SK-N-SH (cell line): ENCODE data around the gene CRMP1. TPM values are rescaled to one million over a fixed set of nuclear protein-coding genes. Genes with fewer than 3 reads are reported as not detected.
A peak's percentile ranks its signal among the peaks of the same experiment; 100 is the strongest.

ENCODE experiments used
- CTCF ChIA-PET: fragments of 300-600, 350-600 bp; formaldehyde crosslinking; extraction: SDS; loops from one replicate; lab custom pipeline; 2021; lab: Yijun Ruan, JAX
- POLR2A ChIA-PET: fragments of 350-600 bp; sonication (Branson Sonifier 250); formaldehyde crosslinking; extraction: SDS; loops from one replicate; lab custom pipeline; 2020; ENCODE audit warnings: antibody characterized with exemption, inconsistent platforms; lab: Yijun Ruan, JAX
- DNase-seq: peaks from one replicate; pipeline ENCODE4 v3.0.0; 2012
- H2AFZ ChIP-seq: fragments of 200-600 bp; sonication (generic); 2 replicates; pipeline ENCODE4 v1.8.1; 2016; ENCODE audit warnings: antibody characterized with exemption, mild to moderate bottlenecking, low read depth
- H3F3A ChIP-seq: fragments of 200-600 bp; sonication (generic); replicated peaks from 2 replicates; pipeline ENCODE3; 2016; ENCODE audit warnings: antibody characterized with exemption, mild to moderate bottlenecking; ENCODE audit not compliant: insufficient read depth
- H3K27ac ChIP-seq, 2 experiments: fragments of 200-500 bp in 1 of 2; fragments of 200-600 bp in 1 of 2; sonication (Bioruptor generic) in 1 of 2; sonication (generic), shearing (Covaris generic) in 1 of 2; 2 replicates each; pipeline versions ENCODE4 v1.5.1 to v1.6.1; 2014 to 2016; ENCODE audit warnings: low read depth in 2 of 2, inconsistent platforms in 1 of 2, low read length in 1 of 2, mild to moderate bottlenecking in 1 of 2, mixed read lengths in 1 of 2
- H3K27me3 ChIP-seq: fragments of 200-600 bp; sonication (generic), shearing (Covaris generic); 2 replicates; pipeline ENCODE4 v1.6.1; 2016; ENCODE audit warnings: mixed run types; ENCODE audit not compliant: insufficient read depth
- H3K36me3 ChIP-seq, 2 experiments: fragments of 200-500 bp in 1 of 2; fragments of 200-600 bp in 1 of 2; sonication (Bioruptor generic) in 1 of 2; sonication (generic) in 1 of 2; replicated peaks in 1 of 2; 2 replicates each; pipeline versions ENCODE3 to v1.5.1; 2014 to 2016; ENCODE audit warnings: low read length in 1 of 2, mild to moderate bottlenecking in 1 of 2; ENCODE audit not compliant: insufficient read depth in 2 of 2, control insufficient read depth in 1 of 2
- H3K4me1 ChIP-seq, 2 experiments: fragments of 200-500 bp in 1 of 2; fragments of 200-600 bp in 1 of 2; sonication (Bioruptor generic) in 1 of 2; sonication (generic), shearing (Covaris generic) in 1 of 2; 2 replicates each; pipeline versions ENCODE4 v1.5.1 to v1.6.1; 2014 to 2016; ENCODE audit warnings: low read depth in 1 of 2, low read length in 1 of 2, mixed run types in 1 of 2; ENCODE audit not compliant: insufficient read depth in 2 of 2, control insufficient read depth in 1 of 2
- H3K4me2 ChIP-seq: fragments of 200-600 bp; sonication (generic), shearing (Covaris generic); 2 replicates; pipeline ENCODE4 v1.6.1; 2017; ENCODE audit warnings: mixed run types
- H3K4me3 ChIP-seq, 2 experiments: fragments of 200-500 bp in 1 of 2; fragments of 200-600 bp in 1 of 2; sonication (Bioruptor generic) in 1 of 2; sonication (generic), shearing (Covaris generic) in 1 of 2; 2 replicates each; pipeline versions ENCODE4 v1.5.1 to v1.8.1; 2014 to 2016; ENCODE audit warnings: low read depth in 2 of 2, inconsistent platforms in 1 of 2, low read length in 1 of 2, mild to moderate bottlenecking in 1 of 2, mixed read lengths in 1 of 2, moderate library complexity in 1 of 2
- H3K79me2 ChIP-seq: fragments of 200-600 bp; sonication (generic); 2 replicates; pipeline ENCODE4 v1.8.1; 2017; ENCODE audit warnings: mild to moderate bottlenecking; ENCODE audit not compliant: insufficient read depth
- H3K9ac ChIP-seq: fragments of 200-600 bp; sonication (generic); 2 replicates; pipeline ENCODE4 v1.6.1; 2017; ENCODE audit warnings: mixed run types
- H3K9me2 ChIP-seq: fragments of 200-600 bp; sonication (generic); 2 replicates; pipeline ENCODE4 v1.6.1; 2017; ENCODE audit warnings: mixed run types
- H3K9me3 ChIP-seq: fragments of 200-600 bp; sonication (generic); 2 replicates; pipeline ENCODE4 v1.6.1; 2017; ENCODE audit warnings: mixed run types, mild to moderate bottlenecking, moderate library complexity
- H4K20me1 ChIP-seq: fragments of 200-600 bp; sonication (generic); 2 replicates; pipeline ENCODE4 v1.6.1; 2017; ENCODE audit warnings: mild to moderate bottlenecking, mixed run types; ENCODE audit not compliant: insufficient read depth
- CTCF ChIP-seq: fragments of 200-600 bp; sonication (generic); IDR thresholded peaks from 2 replicates; pipeline ENCODE4 v1.6.1; 2017; ENCODE audit warnings: antibody characterized with exemption, mild to moderate bottlenecking, moderate library complexity
- ELF1 ChIP-seq: IDR thresholded peaks from 2 replicates; pipeline ENCODE4 v1.4.0; 2012
- FOXM1 ChIP-seq: IDR thresholded peaks from 2 replicates; pipeline ENCODE4 v1.4.0; 2012; ENCODE audit warnings: low read depth, mild to moderate bottlenecking
- GATA2 ChIP-seq: sonication (generic); formaldehyde crosslinking; IDR thresholded peaks from 2 replicates; pipeline ENCODE4 v1.5.0; 2020; ENCODE audit warnings: mild to moderate bottlenecking, missing genetic modification reagents
- IRF3 ChIP-seq: fragments of 150-350 bp; IDR thresholded peaks from 2 replicates; pipeline ENCODE4 v1.6.1; 2016; ENCODE audit warnings: mild to moderate bottlenecking, low read depth, low read length
- MAX ChIP-seq: IDR thresholded peaks from 2 replicates; pipeline ENCODE4 v1.4.0; 2012; ENCODE audit warnings: low read depth
- MEF2A ChIP-seq: IDR thresholded peaks from 2 replicates; pipeline ENCODE4 v1.4.0; 2012; ENCODE audit warnings: low read depth, borderline replicate concordance
- MXI1 ChIP-seq: IDR thresholded peaks from 2 replicates; pipeline ENCODE4 v1.6.1; 2012; ENCODE audit warnings: mild to moderate bottlenecking, low read depth, low read length, improper control_type of control experiment
- NFIC ChIP-seq: IDR thresholded peaks from 2 replicates; pipeline ENCODE4 v1.4.0; 2012; ENCODE audit warnings: borderline replicate concordance
- NRF1 ChIP-seq: IDR thresholded peaks from 2 replicates; pipeline ENCODE4 v1.6.1; 2012; ENCODE audit warnings: low read depth, mild to moderate bottlenecking, low read length
- POLR2AphosphoS5 ChIP-seq: IDR thresholded peaks from 2 replicates; pipeline ENCODE4 v1.6.1; 2012; ENCODE audit warnings: low read depth, low read length
- RAD21 ChIP-seq: IDR thresholded peaks from 2 replicates; pipeline ENCODE4 v1.6.1; 2012; ENCODE audit warnings: mild to moderate bottlenecking, low read length
- RCOR1 ChIP-seq: fragments of 150-350 bp; IDR thresholded peaks from 2 replicates; pipeline ENCODE4 v1.6.1; 2017; ENCODE audit warnings: antibody characterized with exemption, low read length
- REST ChIP-seq: IDR thresholded peaks from 2 replicates; pipeline ENCODE4 v1.6.1; 2012; ENCODE audit warnings: mild to moderate bottlenecking, low read depth, low read length, moderate library complexity
- RFX5 ChIP-seq: IDR thresholded peaks from 2 replicates; pipeline ENCODE4 v1.6.1; 2012; ENCODE audit warnings: mild to moderate bottlenecking, improper control_type of control experiment, low read length
- RXRA ChIP-seq: IDR thresholded peaks from 2 replicates; pipeline ENCODE4 v1.4.0; 2012; ENCODE audit warnings: low read depth, mild to moderate bottlenecking, borderline replicate concordance
- SIN3A ChIP-seq: IDR thresholded peaks from 2 replicates; pipeline ENCODE4 v1.6.1; 2012; ENCODE audit warnings: low read depth, mild to moderate bottlenecking, low read length, moderate library complexity, borderline replicate concordance
- SMC3 ChIP-seq: IDR thresholded peaks from 2 replicates; pipeline ENCODE4 v1.6.1; 2012; ENCODE audit warnings: low read depth, low read length, improper control_type of control experiment
- TAF1 ChIP-seq: IDR thresholded peaks from 2 replicates; pipeline ENCODE4 v1.6.1; 2012; ENCODE audit warnings: low read depth, mild to moderate bottlenecking, low read length, moderate library complexity, borderline replicate concordance
- USF1 ChIP-seq: IDR thresholded peaks from 2 replicates; pipeline ENCODE4 v1.4.0; 2012; ENCODE audit warnings: low read depth, borderline replicate concordance
- WGBS: methylation state at CpG from one replicate; pipeline ENCODE4 v1.1.6; 2017; ENCODE audit warnings: low lambda C conversion rate; 5-methylcytosine and 5-hydroxymethylcytosine counted together
- polyA plus RNA-seq, 3 experiments: library from polyadenylated mRNA; depleted of rRNA; stranded (reverse); fragments of >200 nt; gene quantifications; 2 replicates each; pipeline ENCODE4 v1.2.3, GENCODE V29; 2012

Gene CRMP1
- polyA plus RNA-seq, 1 of the 3 experiments (the other 2 are of a cell fraction) = 3.4 TPM

GRCh38 chr4:5821665-5822358, 71.1 kb downstream of the CRMP1 start:
- no peaks in the 10 kb centered on the region for H3K9me3 ChIP-seq
- ChIA-PET POLR2A (no interaction called here), CTCF (interaction anchor here (0.7 to 4.9 kb wide), 14 partner anchors 9 to 854 kb away, joined by 3 to 32 read pairs (median 3); no protein-coding TSS in a partner anchor)
- H3F3A ChIP-seq = no peaks in the 10 kb centered on the region
- H3K4me3 ChIP-seq = peak overlapping the region in 1 of 2 experiments; percentile 47; a peak in 1 of 4 replicates
- TF ChIP-seq CTCF = peak; percentile 62
- TF ChIP-seq RAD21 = 0 out of 2 replicates have a peak, but pooled peaks have one; percentile 9
- TF ChIP-seq NFIC = no peak
- TF ChIP-seq SMC3 = peak; percentile 33; the same call in 1 of the 2 replicates
- TF ChIP-seq USF1 = no peak
- no peak overlapping the region for H3K27ac ChIP-seq
- no peak overlapping the region for H3K9ac ChIP-seq
- WGBS = 88% methylated on average over 12 of the region's 18 CpGs
- no peaks in the 10 kb centered on the region; the same call in 1 of the 2 replicates for H4K20me1 ChIP-seq
- H2AFZ ChIP-seq = no peak overlapping the region
- H3K79me2 ChIP-seq = no peaks in the 10 kb centered on the region
- H3K36me3 ChIP-seq = peaks cover 6 to 53% of the 10 kb centered on the region in 2 experiments
- H3K4me1 ChIP-seq = no peaks in the 10 kb centered on the region; a peak in 1 of 4 replicates
- H3K27me3 ChIP-seq = no peaks in the 10 kb centered on the region
- no peak overlapping the region for H3K4me2 ChIP-seq
- peak; percentile 68 for DNase-seq
- H3K9me2 ChIP-seq = no peaks in the 10 kb centered on the region

GRCh38 chr4:5816851-5817375, 76.0 kb downstream of the CRMP1 start:
- Histone ChIP-seq H2AFZ (no peak overlapping the region), H3F3A (no peaks in the 10 kb centered on the region), H3K4me2 (no peak overlapping the region), H3K4me3 (no peak overlapping the region), H3K4me1 (no peaks in the 10 kb centered on the region)
- POLR2A ChIA-PET = no interaction called here
- TF ChIP-seq MAX (no peak), MXI1 (no peak), RXRA (no peak), FOXM1 (no peak), TAF1 (no peak), POLR2AphosphoS5 (no peak), NRF1 (no peak), MEF2A (no peak), RFX5 (no peak), IRF3 (no peak), REST (no peak), RAD21 (no peak), GATA2 (CRISPR knock-in tag) (no peak), SIN3A (no peak), RCOR1 (no peak), ELF1 (no peak)
- TF ChIP-seq, all 33 proteins: peak for 0
- Histone ChIP-seq H3K36me3 (peaks cover 5 to 50% of the 10 kb centered on the region in 2 experiments), H3K9me3 (no peaks in the 10 kb centered on the region), H3K9me2 (no peaks in the 10 kb centered on the region), H3K9ac (no peak overlapping the region), H4K20me1 (no peaks in the 10 kb centered on the region), H3K27ac (no peak overlapping the region; a peak in 1 of 4 replicates), H3K79me2 (no peaks in the 10 kb centered on the region), H3K27me3 (no peaks in the 10 kb centered on the region)
- no peak for DNase-seq
- CTCF ChIA-PET = no interaction called here
- 92% methylated on average over 8 of the region's 12 CpGs for WGBS
